Measurements from ENCODE around the gene ZNF622. TPM values are rescaled to one million over a fixed set of nuclear protein-coding genes. Genes with fewer than 3 reads are reported as not detected.

Gene ZNF622
- total RNA-seq, 2 donors from 2014 or later, result 11.8 to 27.6 TPM

GRCh38 chr5:16487456-16487855 is 21.9 kb upstream of the ZNF622 start:
- no peak for TF ChIP-seq CTCF (IDR thresholded peaks at IDR 0.05)
- H3K36me3 ChIP-seq, result no peaks in the 10 kb centered on the region

GRCh38 chr5:16486711-16487111 is 21.1 kb upstream of the ZNF622 start:
- Histone ChIP-seq H3K27ac (no peak overlapping the region), H3K27me3 (replicated peaks; ENCODE audit: insufficient read depth) (no peaks in the 10 kb centered on the region), H3K4me3 (no peak overlapping the region), H3K4me1 (ENCODE audit: control insufficient read depth in 1 of 2, low read depth in 2 of 2) (no peaks in the 10 kb centered on the region), H3K9me3 (no peaks in the 10 kb centered on the region), H3K36me3 (no peaks in the 10 kb centered on the region)
- no peak for DNase-seq (ENCODE audit: low spot score)
- no peak for ATAC-seq (ENCODE audit: insufficient number of reproducible peaks, low FRiP score, low read depth)
- TF ChIP-seq CTCF (IDR thresholded peaks at IDR 0.05), result no peak

More at GRCh38 chr5:16487456-16487855, 21.9 kb upstream of the ZNF622 start:
- H3K27ac ChIP-seq, result no peak overlapping the region
- DNase-seq (ENCODE audit: low spot score), result no peak
- H3K4me3 ChIP-seq, result no peak overlapping the region
- no peak for ATAC-seq (ENCODE audit: insufficient number of reproducible peaks, low FRiP score, low read depth)
- H3K4me1 ChIP-seq (ENCODE audit: control insufficient read depth in 1 of 2, low read depth in 2 of 2), result no peaks in the 10 kb centered on the region
- no peaks in the 10 kb centered on the region for H3K27me3 ChIP-seq (replicated peaks; ENCODE audit: insufficient read depth)
- H3K9me3 ChIP-seq, result no peaks in the 10 kb centered on the region

GRCh38 chr5:16485656-16486055 is 20.1 kb upstream of the ZNF622 start:
- no peak for TF ChIP-seq CTCF (IDR thresholded peaks at IDR 0.05)
- Histone ChIP-seq H3K9me3 (no peaks in the 10 kb centered on the region), H3K36me3 (no peaks in the 10 kb centered on the region), H3K4me1 (ENCODE audit: control insufficient read depth in 1 of 2, low read depth in 2 of 2) (no peaks in the 10 kb centered on the region), H3K27me3 (replicated peaks; ENCODE audit: insufficient read depth) (no peaks in the 10 kb centered on the region), H3K4me3 (no peak overlapping the region), H3K27ac (no peak overlapping the region)
- ATAC-seq (ENCODE audit: insufficient number of reproducible peaks, low FRiP score, low read depth), result no peak
- DNase-seq (ENCODE audit: low spot score), result no peak

GRCh38 chr5:16484081-16484480 is 18.5 kb upstream of the ZNF622 start:
- no peaks in the 10 kb centered on the region for H3K27me3 ChIP-seq (replicated peaks; ENCODE audit: insufficient read depth)
- no peak for DNase-seq (ENCODE audit: low spot score)
- no peak for ATAC-seq (ENCODE audit: insufficient number of reproducible peaks, low FRiP score, low read depth)
- H3K27ac ChIP-seq, result no peak overlapping the region
- no peaks in the 10 kb centered on the region for H3K4me1 ChIP-seq (ENCODE audit: control insufficient read depth in 1 of 2, low read depth in 2 of 2)
- H3K9me3 ChIP-seq, result no peaks in the 10 kb centered on the region
- H3K36me3 ChIP-seq, result no peaks in the 10 kb centered on the region
- no peak overlapping the region for H3K4me3 ChIP-seq
- no peak for TF ChIP-seq CTCF (IDR thresholded peaks at IDR 0.05)

GRCh38 chr5:16483361-16483760 is 17.8 kb upstream of the ZNF622 start:
- no peak for ATAC-seq (ENCODE audit: insufficient number of reproducible peaks, low FRiP score, low read depth)

More at GRCh38 chr5:16483361-16483760, 17.8 kb upstream of the ZNF622 start:
- Histone ChIP-seq H3K27ac (no peak overlapping the region), H3K36me3 (no peaks in the 10 kb centered on the region), H3K9me3 (no peaks in the 10 kb centered on the region), H3K27me3 (replicated peaks; ENCODE audit: insufficient read depth) (no peaks in the 10 kb centered on the region), H3K4me3 (no peak overlapping the region), H3K4me1 (ENCODE audit: control insufficient read depth in 1 of 2, low read depth in 2 of 2) (no peaks in the 10 kb centered on the region)
- DNase-seq (ENCODE audit: low spot score), result no peak
- TF ChIP-seq CTCF (IDR thresholded peaks at IDR 0.05), result no peak

Data from thoracic aorta (tissue), 2 donors.